ENCODE data around the gene SLC2A9. TPM values are rescaled to one million over a fixed set of nuclear protein-coding genes. Genes with fewer than 3 reads are reported as not detected.

SLC2A9 gene
- total and polyA plus RNA-seq, 2 of the 13 experiments (the other 11 are each of a cell fraction or from before 2014, with no cell fraction given), result 36.2 to 42.3 TPM

DNA sequence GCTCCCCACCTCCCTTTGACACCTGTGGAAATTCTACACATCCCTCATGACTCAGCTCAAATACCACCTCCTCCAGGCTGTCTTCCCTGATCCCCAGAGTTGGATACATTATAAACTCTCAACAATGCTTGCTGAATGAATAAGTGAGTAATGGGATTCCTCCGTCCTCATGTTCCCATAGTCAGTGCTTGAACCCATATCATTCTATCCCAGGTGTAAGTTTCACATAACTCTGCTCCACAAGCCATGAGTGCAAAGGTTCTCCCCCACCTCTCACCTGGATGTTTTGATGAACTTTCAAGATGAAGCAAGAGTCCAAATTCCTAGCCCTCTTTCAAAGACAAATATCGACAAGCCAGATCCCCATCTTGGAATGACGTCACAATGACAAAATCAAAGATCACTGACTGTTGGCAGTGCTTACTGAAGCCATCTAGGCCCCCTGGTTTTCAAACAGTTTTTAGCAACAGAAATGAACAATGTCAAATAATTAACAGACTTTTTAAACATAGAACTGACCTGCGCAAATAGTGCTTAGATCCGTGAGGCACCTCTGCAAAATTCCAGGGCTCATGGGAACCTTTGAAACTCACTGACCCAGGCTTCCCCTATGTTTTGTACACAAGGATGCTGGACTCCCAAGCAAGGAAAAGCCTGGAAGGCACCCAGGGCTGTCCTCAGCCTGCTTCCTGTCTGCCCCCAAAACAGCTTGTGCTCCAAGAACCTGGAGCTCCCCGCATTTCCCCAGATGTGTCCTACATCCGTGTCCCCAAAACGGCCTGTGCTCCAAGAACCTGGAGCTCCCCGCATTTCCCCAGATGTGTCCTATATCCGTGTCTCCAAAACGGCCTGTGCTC is 4.0 kb downstream of the SLC2A9 start (continued):
- TF ChIP-seq CREM (IDR thresholded peaks at IDR 0.05) (peak; percentile 98), CREM (CRISPR knock-in tag; IDR thresholded peaks at IDR 0.05) (no peak; the same call in 1 of the 2 replicates), RARA (CRISPR knock-in tag; IDR thresholded peaks at IDR 0.05) (peak; percentile 87), PHF20 (CRISPR knock-in tag; IDR thresholded peaks at IDR 0.05) (0 out of 2 replicates have a peak, but pooled peaks have one; percentile 29), RBAK (CRISPR knock-in tag; IDR thresholded peaks at IDR 0.05) (0 out of 2 replicates have a peak, but pooled peaks have one; percentile 7), CHCHD3 (CRISPR knock-in tag; IDR thresholded peaks at IDR 0.05) (no peak), ZSCAN21 (CRISPR knock-in tag; IDR thresholded peaks at IDR 0.05; ENCODE audit: borderline replicate concordance) (0 out of 2 replicates have a peak, but pooled peaks have one; percentile 41), RBM39 (IDR thresholded peaks at IDR 0.05; ENCODE audit: low read depth, low read length, poor library complexity, severe bottlenecking) (no peak), GATAD2A (CRISPR knock-in tag; IDR thresholded peaks at IDR 0.05) (peak; percentile 93), ZNF747 (CRISPR knock-in tag; IDR thresholded peaks at IDR 0.05; ENCODE audit: borderline replicate concordance) (no peak), ZNF230 (CRISPR knock-in tag; IDR thresholded peaks at IDR 0.05) (no peak), THYN1 (CRISPR knock-in tag; IDR thresholded peaks at IDR 0.05; ENCODE audit: borderline replicate concordance, low read depth) (no peak), ZNF564 (CRISPR knock-in tag; IDR thresholded peaks at IDR 0.05) (peak; percentile 72), TCF12 (IDR thresholded peaks at IDR 0.05) (no peak), TCF12 (CRISPR knock-in tag; IDR thresholded peaks at IDR 0.05) (peak; percentile 82), U2AF2 (IDR thresholded peaks at IDR 0.05; ENCODE audit: low read depth, low read length) (no peak), ZC3H13 (CRISPR knock-in tag; IDR thresholded peaks at IDR 0.05) (0 out of 2 replicates have a peak, but pooled peaks have one; percentile 9), FOXA1 (IDR thresholded peaks at IDR 0.05) (0 out of 2 replicates have a peak, but pooled peaks have one; percentile 24), FOXA1 (CRISPR knock-in tag; IDR thresholded peaks at IDR 0.05) (peak; percentile 70), ZNF207 (IDR thresholded peaks at IDR 0.05; ENCODE audit: borderline replicate concordance) (no peak), ZNF879 (CRISPR knock-in tag; IDR thresholded peaks at IDR 0.05) (no peak), ZNF550 (CRISPR knock-in tag; IDR thresholded peaks at IDR 0.05; ENCODE audit: borderline replicate concordance) (no peak), ZNF24 (IDR thresholded peaks at IDR 0.05) (no peak), PHB2 (IDR thresholded peaks at IDR 0.05; ENCODE audit: partially characterized antibody) (no peak), ASH2L (IDR thresholded peaks at IDR 0.05; ENCODE audit: insufficient read length, low read depth, low read length) (peak; percentile 89), RFXANK (CRISPR knock-in tag; IDR thresholded peaks at IDR 0.05) (peak; percentile 73; the same call in 1 of the 2 replicates), TBX3 (IDR thresholded peaks at IDR 0.05; ENCODE audit: borderline replicate concordance) (peak; percentile 81), DMAP1 (CRISPR knock-in tag; IDR thresholded peaks at IDR 0.05) (0 out of 2 replicates have a peak, but pooled peaks have one; percentile 43), IRF9 (CRISPR knock-in tag; IDR thresholded peaks at IDR 0.05; ENCODE audit: borderline replicate concordance) (no peak; the same call in 1 of the 2 replicates), MED13 (CRISPR knock-in tag; IDR thresholded peaks at IDR 0.05) (peak; percentile 27; the same call in 1 of the 2 replicates)
- TF ChIP-seq, protein P1, sequence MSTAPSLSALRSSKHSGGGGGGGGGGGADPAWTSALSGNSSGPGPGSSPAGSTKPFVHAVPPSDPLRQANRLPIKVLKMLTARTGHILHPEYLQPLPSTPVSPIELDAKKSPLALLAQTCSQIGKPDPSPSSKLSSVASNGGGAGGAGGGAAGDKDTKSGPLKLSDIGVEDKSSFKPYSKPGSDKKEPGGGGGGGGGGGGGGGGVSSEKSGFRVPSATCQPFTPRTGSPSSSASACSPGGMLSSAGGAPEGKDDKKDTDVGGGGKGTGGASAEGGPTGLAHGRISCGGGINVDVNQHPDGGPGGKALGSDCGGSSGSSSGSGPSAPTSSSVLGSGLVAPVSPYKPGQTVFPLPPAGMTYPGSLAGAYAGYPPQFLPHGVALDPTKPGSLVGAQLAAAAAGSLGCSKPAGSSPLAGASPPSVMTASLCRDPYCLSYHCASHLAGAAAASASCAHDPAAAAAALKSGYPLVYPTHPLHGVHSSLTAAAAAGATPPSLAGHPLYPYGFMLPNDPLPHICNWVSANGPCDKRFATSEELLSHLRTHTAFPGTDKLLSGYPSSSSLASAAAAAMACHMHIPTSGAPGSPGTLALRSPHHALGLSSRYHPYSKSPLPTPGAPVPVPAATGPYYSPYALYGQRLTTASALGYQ (CRISPR knock-in tag; IDR thresholded peaks at IDR 0.05), result peak; percentile 77; the same call in 1 of the 2 replicates

Data from HepG2 (cell line).